Caco-2 (cell line): Measurements from ENCODE around the gene ECE2. TPM values are rescaled to one million over a fixed set of nuclear protein-coding genes. Genes with fewer than 3 reads are reported as not detected.
A peak's percentile ranks its signal among the peaks of the same experiment; 100 is the strongest.

Source experiments
- BruUV-seq: library from RNA; stranded (reverse); fragments of 400-500 nt; replicated peaks from 2 replicates; lab custom pipeline; 2021; lab: Mats Ljungman, UMichigan
- CTCF ChIA-PET: fragments of 300-600 bp; sonication (Branson Sonifier 250); formaldehyde crosslinking; loops from one replicate; lab custom pipeline; 2022; ENCODE audit warnings: antibody characterized with exemption; lab: Charles Lee
- POLR2A ChIA-PET: fragments of 300-600 bp; sonication (Branson Sonifier 250); formaldehyde crosslinking; loops from one replicate; lab custom pipeline; 2022; ENCODE audit warnings: antibody characterized with exemption; lab: Charles Lee
- DNase-seq, 2 experiments: peaks; one replicate each; pipeline versions ENCODE4 v3.0.0 to v3.0.0-alpha.2; 2020 to 2022
- H3K27me3 ChIP-seq: replicated peaks from 2 replicates; pipeline ENCODE4 v1.6.0; 2011; ENCODE audit warnings: low read length; ENCODE audit not compliant: control insufficient read depth, insufficient read depth
- H3K36me3 ChIP-seq: 2 replicates; pipeline ENCODE4 v1.5.1; 2011; ENCODE audit warnings: low read length; ENCODE audit not compliant: control insufficient read depth, insufficient read depth
- H3K4me1 ChIP-seq: fragments of 250-450 bp; sonication (Bioruptor Pico); 2 replicates; pipeline ENCODE4 v1.5.1; 2020; ENCODE audit warnings: mild to moderate bottlenecking
- H3K4me3 ChIP-seq: 2 replicates; pipeline ENCODE4 v1.5.1; 2011; ENCODE audit warnings: low read depth, mild to moderate bottlenecking, control low read depth, low read length
- H3K9me3 ChIP-seq: fragments of 250-450 bp; sonication (Bioruptor Pico); 2 replicates; pipeline ENCODE4 v1.5.1; 2020; ENCODE audit warnings: mild to moderate bottlenecking, moderate library complexity
- H3K27ac Mint-ChIP-seq: one replicate; pipeline ENCODE4 v1.8.0; 2022; ENCODE audit warnings: mixed read lengths; ENCODE audit not compliant: unreplicated experiment
- H3K27me3 Mint-ChIP-seq: one replicate; pipeline ENCODE4 v1.8.0; 2022; ENCODE audit warnings: mixed read lengths; ENCODE audit not compliant: insufficient read depth, unreplicated experiment
- H3K36me3 Mint-ChIP-seq: one replicate; pipeline ENCODE4 v1.8.0; 2022; ENCODE audit warnings: mild to moderate bottlenecking, mixed read lengths; ENCODE audit not compliant: insufficient read depth, unreplicated experiment
- H3K4me1 Mint-ChIP-seq: one replicate; pipeline ENCODE4 v1.8.0; 2022; ENCODE audit warnings: low read depth, mixed read lengths; ENCODE audit not compliant: unreplicated experiment
- H3K4me3 Mint-ChIP-seq: one replicate; pipeline ENCODE4 v1.8.0; 2022; ENCODE audit warnings: mild to moderate bottlenecking, moderate library complexity, mixed read lengths; ENCODE audit not compliant: unreplicated experiment
- H3K9me3 Mint-ChIP-seq: one replicate; pipeline ENCODE4 v1.8.0; 2022; ENCODE audit warnings: mixed read lengths; ENCODE audit not compliant: unreplicated experiment
- intact Hi-C: fragments of 100-400 bp; cut with micrococcal nuclease; formaldehyde crosslinking; loops from one replicate; pipeline ENCODE4 v1.10.0; 2022; ENCODE audit not compliant: unreplicated experiment
- total RNA-seq: library from RNA; stranded (reverse); gene quantifications from 2 replicates; pipeline ENCODE4 v1.2.3, GENCODE V29; 2022
- TF ChIP-seq, protein P1 (sequence below), 2 experiments: fragments of 200-600 bp in 1 of 2; IDR thresholded peaks; 1 replicate in 1 of 2; 2 replicates in 1 of 2; pipeline versions ENCODE4 v1.5.1 to v1.8.0; 2011 to 2022; ENCODE audit warnings: antibody characterized with exemption in 1 of 2, control low read depth in 1 of 2, inconsistent platforms in 1 of 2, low read depth in 1 of 2, low read length in 1 of 2, mild to moderate bottlenecking in 1 of 2, moderate library complexity in 1 of 2; ENCODE audit not compliant: insufficient read depth in 1 of 2, severe bottlenecking in 1 of 2, unreplicated experiment in 1 of 2

ECE2 gene
- total RNA-seq, 1 experiment from 2014 or later = not detected

DNA sequence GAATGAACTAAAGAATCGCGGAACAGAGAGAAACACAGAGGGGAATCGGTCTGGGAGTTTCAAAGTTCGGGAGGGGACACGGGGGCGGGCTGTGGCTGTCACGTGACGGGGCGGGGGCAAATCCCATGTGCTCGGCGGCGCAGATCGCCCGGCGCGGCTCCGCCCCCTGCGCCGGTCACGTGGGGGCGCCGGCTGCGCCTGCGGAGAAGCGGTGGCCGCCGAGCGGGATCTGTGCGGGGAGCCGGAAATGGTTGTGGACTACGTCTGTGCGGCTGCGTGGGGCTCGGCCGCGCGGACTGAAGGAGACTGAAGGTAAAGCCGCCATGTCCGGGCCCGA, 38.5 kb downstream of the ECE2 start, which contains the start of gene EIF4G1:
Gene EIF4G1 (plus strand): TSS at position 244 of the 337 bp plus-strand sequence. CDS start 1,191 bp downstream, outside the sequence.
- peak; percentile 92 to 94 for DNase-seq
- H3K4me1 Mint-ChIP-seq = peaks cover 9% of the 10 kb centered on the region
- no TSS peak for BruUV-seq
- Histone ChIP-seq H3K36me3 (peaks cover 1% of the 10 kb centered on the region), H3K4me1 (peaks cover 11% of the 10 kb centered on the region), H3K4me3 (peak within 1 kb of the TSS; percentile 89), H3K27me3 (no peaks in the 10 kb centered on the region), H3K9me3 (no peaks in the 10 kb centered on the region)
- TF ChIP-seq, protein P1, sequence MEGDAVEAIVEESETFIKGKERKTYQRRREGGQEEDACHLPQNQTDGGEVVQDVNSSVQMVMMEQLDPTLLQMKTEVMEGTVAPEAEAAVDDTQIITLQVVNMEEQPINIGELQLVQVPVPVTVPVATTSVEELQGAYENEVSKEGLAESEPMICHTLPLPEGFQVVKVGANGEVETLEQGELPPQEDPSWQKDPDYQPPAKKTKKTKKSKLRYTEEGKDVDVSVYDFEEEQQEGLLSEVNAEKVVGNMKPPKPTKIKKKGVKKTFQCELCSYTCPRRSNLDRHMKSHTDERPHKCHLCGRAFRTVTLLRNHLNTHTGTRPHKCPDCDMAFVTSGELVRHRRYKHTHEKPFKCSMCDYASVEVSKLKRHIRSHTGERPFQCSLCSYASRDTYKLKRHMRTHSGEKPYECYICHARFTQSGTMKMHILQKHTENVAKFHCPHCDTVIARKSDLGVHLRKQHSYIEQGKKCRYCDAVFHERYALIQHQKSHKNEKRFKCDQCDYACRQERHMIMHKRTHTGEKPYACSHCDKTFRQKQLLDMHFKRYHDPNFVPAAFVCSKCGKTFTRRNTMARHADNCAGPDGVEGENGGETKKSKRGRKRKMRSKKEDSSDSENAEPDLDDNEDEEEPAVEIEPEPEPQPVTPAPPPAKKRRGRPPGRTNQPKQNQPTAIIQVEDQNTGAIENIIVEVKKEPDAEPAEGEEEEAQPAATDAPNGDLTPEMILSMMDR (IDR thresholded peaks at IDR 0.05; ENCODE audit: insufficient read depth in 1 of 2, low read depth in 1 of 2, low read length in 1 of 2, severe bottlenecking in 1 of 2, unreplicated experiment in 1 of 2) = no peak
- peaks cover 46% of the 10 kb centered on the region for H3K36me3 Mint-ChIP-seq
- H3K27me3 Mint-ChIP-seq = no peaks in the 10 kb centered on the region
- H3K4me3 Mint-ChIP-seq = peak within 1 kb of the TSS; percentile 85
- H3K27ac Mint-ChIP-seq = peak within 1 kb of the TSS; percentile 72
- intact Hi-C loops = loop anchor here (1.0 kb wide), 2 partner anchors 15 to 49 kb away; partner anchors contain the start of gene PSMD2
- H3K9me3 Mint-ChIP-seq = no peaks in the 10 kb centered on the region
- ChIA-PET CTCF (no interaction called here), POLR2A (no interaction called here)

- Mint-ChIP-seq H3K36me3 (peaks cover 46% of the 10 kb centered on the region), H3K27me3 (no peaks in the 10 kb centered on the region), H3K4me1 (peaks cover 9% of the 10 kb centered on the region), H3K27ac (peak overlapping the region; percentile 67), H3K9me3 (no peaks in the 10 kb centered on the region), H3K4me3 (peak overlapping the region; percentile 85)
- Histone ChIP-seq H3K27me3 (no peaks in the 10 kb centered on the region), H3K4me1 (peaks cover 11% of the 10 kb centered on the region), H3K36me3 (peaks cover 1% of the 10 kb centered on the region), H3K4me3 (peak overlapping the region; percentile 89), H3K9me3 (no peaks in the 10 kb centered on the region)
- TF ChIP-seq, protein P1 (IDR thresholded peaks at IDR 0.05; ENCODE audit: insufficient read depth in 1 of 2, low read depth in 1 of 2, low read length in 1 of 2, severe bottlenecking in 1 of 2, unreplicated experiment in 1 of 2) = no peak
- intact Hi-C loops = loop anchor here (1.0 kb wide), 2 partner anchors 16 to 48 kb away; partner anchors contain the start of gene PSMD2
- POLR2A ChIA-PET = no interaction called here
- no TSS peak for BruUV-seq
- peak; percentile 65 to 72 for DNase-seq
- CTCF ChIA-PET = interaction anchor here (0.6 kb wide), 1 partner anchor 79 kb away, joined by 3 read pairs; no protein-coding TSS in a partner anchor
Measured at GRCh38 chr3:184314700-184315542, 39.1 kb downstream of the ECE2 start.

DNA sequence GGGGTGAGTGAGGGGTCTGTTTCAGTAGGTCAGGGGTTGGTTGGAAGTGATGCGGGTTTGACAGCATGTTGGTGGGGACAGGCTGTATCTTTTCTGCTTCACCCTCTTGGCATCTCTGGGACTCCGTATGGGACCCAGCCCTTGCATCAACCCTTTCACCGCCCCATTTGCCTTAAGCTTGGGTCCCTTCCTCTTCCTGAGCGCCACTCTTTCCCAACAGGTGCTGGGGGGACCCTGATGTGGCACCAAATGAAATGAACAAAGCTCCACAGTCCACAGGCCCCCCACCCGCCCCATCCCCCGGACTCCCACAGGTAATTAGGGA, 39.7 kb downstream of the ECE2 start:
- intact Hi-C loops = no loop called here
- TF ChIP-seq, protein P1 (IDR thresholded peaks at IDR 0.05; ENCODE audit: insufficient read depth in 1 of 2, low read depth in 1 of 2, low read length in 1 of 2, severe bottlenecking in 1 of 2, unreplicated experiment in 1 of 2) = no peak
- H3K27me3 Mint-ChIP-seq = no peaks in the 10 kb centered on the region
- peak overlapping the region; percentile 85 for H3K4me3 Mint-ChIP-seq
- H3K27ac Mint-ChIP-seq = peak overlapping the region; percentile 67
- POLR2A ChIA-PET = no interaction called here
- Histone ChIP-seq H3K9me3 (no peaks in the 10 kb centered on the region), H3K36me3 (peaks cover 1% of the 10 kb centered on the region), H3K4me1 (peaks cover 11% of the 10 kb centered on the region), H3K27me3 (no peaks in the 10 kb centered on the region), H3K4me3 (peak overlapping the region; percentile 89)
- no peak for DNase-seq
- CTCF ChIA-PET = interaction anchor here (0.6 kb wide), 1 partner anchor 227 kb away, joined by 4 read pairs; no protein-coding TSS in a partner anchor
- no peaks in the 10 kb centered on the region for H3K9me3 Mint-ChIP-seq
- peaks cover 49% of the 10 kb centered on the region for H3K36me3 Mint-ChIP-seq
- peaks cover 9% of the 10 kb centered on the region for H3K4me1 Mint-ChIP-seq
- BruUV-seq = no TSS peak
